ENCODE data around the gene ZHX3.

Gene ZHX3

GRCh38 chr20:41300383-41300782 lies 17.1 kb downstream of the ZHX3 start:
- no peak for TF ChIP-seq CTCF (IDR thresholded peaks at IDR 0.05)

- TF ChIP-seq CTCF (IDR thresholded peaks at IDR 0.05): no peak
Observed at GRCh38 chr20:41299899-41300298, 17.6 kb downstream of the ZHX3 start.

GRCh38 chr20:41293269-41294037 lies 24.1 kb downstream of the ZHX3 start:
- no peak for TF ChIP-seq CTCF (IDR thresholded peaks at IDR 0.05)

GRCh38 chr20:41290804-41291389 lies 26.6 kb downstream of the ZHX3 start:
- TF ChIP-seq CTCF (IDR thresholded peaks at IDR 0.05): no peak

- TF ChIP-seq CTCF (IDR thresholded peaks at IDR 0.05): no peak
Observed at GRCh38 chr20:41287327-41287726, 30.2 kb downstream of the ZHX3 start.

GRCh38 chr20:41286240-41286851 lies 31.2 kb downstream of the ZHX3 start:
- TF ChIP-seq CTCF (IDR thresholded peaks at IDR 0.05): no peak

- no peak for TF ChIP-seq CTCF (IDR thresholded peaks at IDR 0.05)
Observed at GRCh38 chr20:41279546-41280225, 37.8 kb downstream of the ZHX3 start.
